ENCODE data around the gene TAF13.
A peak's percentile ranks its signal among the peaks of the same experiment; 100 is the strongest.

Gene TAF13

GRCh38 chr1:109109906-109110305 is 34.1 kb upstream of the TAF13 start:
- DNase-seq, result no peak
- TF ChIP-seq CTCF (IDR thresholded peaks at IDR 0.05), result no peak
- Histone ChIP-seq H3K4me1 (peaks cover 0 to 24% (median 18%) of the 10 kb centered on the region in 4 donors), H3K27me3 (peaks cover 0 to 30% of the 10 kb centered on the region in 2 donors), H3K4me3 (no peak overlapping the region), H3K9me3 (no peaks in the 10 kb centered on the region), H3K27ac (no peak overlapping the region), H3K36me3 (no peaks in the 10 kb centered on the region)
- intact Hi-C loops (cut with DNase I; ENCODE audit: low total_unique reads), result no loop called here

GRCh38 chr1:109107785-109108184 is 32.0 kb upstream of the TAF13 start:
- Histone ChIP-seq H3K9me3 (no peaks in the 10 kb centered on the region), H3K27me3 (peaks cover 0 to 14% of the 10 kb centered on the region in 2 donors), H3K36me3 (no peaks in the 10 kb centered on the region), H3K27ac (no peak overlapping the region), H3K4me3 (no peak overlapping the region), H3K4me1 (peaks cover 0 to 6% (median 5%) of the 10 kb centered on the region in 4 donors)
- intact Hi-C loops (cut with DNase I; ENCODE audit: low total_unique reads), result no loop called here
- no peak for DNase-seq
- TF ChIP-seq CTCF (IDR thresholded peaks at IDR 0.05), result no peak

- peaks cover 0 to 7% (median 3%) of the 10 kb centered on the region in 4 donors for H3K4me1 ChIP-seq
- no peaks in the 10 kb centered on the region for H3K9me3 ChIP-seq
- intact Hi-C loops (cut with DNase I; ENCODE audit: low total_unique reads), result no loop called here
- TF ChIP-seq CTCF (IDR thresholded peaks at IDR 0.05), result no peak
- H3K36me3 ChIP-seq, result no peaks in the 10 kb centered on the region
- H3K4me3 ChIP-seq, result no peak overlapping the region
- no peak for DNase-seq
- H3K27ac ChIP-seq, result no peak overlapping the region
- H3K27me3 ChIP-seq, result peaks cover 0 to 7% of the 10 kb centered on the region in 2 donors
Measured at GRCh38 chr1:109105881-109106280, 30.1 kb upstream of the TAF13 start.

GRCh38 chr1:109104364-109105151 is 28.8 kb upstream of the TAF13 start:
- intact Hi-C loops (cut with DNase I; ENCODE audit: low total_unique reads), result loop anchor here (5.0 kb wide), 1 partner anchor 108 kb away; the partner anchor contains the start of gene SARS1
- no peak overlapping the region for H3K4me3 ChIP-seq
- no peak overlapping the region for H3K27ac ChIP-seq
- no peak for DNase-seq
- peaks cover 0 to 11% (median 4%) of the 10 kb centered on the region in 4 donors for H3K4me1 ChIP-seq
- H3K36me3 ChIP-seq, result no peaks in the 10 kb centered on the region
- no peaks in the 10 kb centered on the region for H3K9me3 ChIP-seq
- no peak for TF ChIP-seq CTCF (IDR thresholded peaks at IDR 0.05)
- no peaks in the 10 kb centered on the region for H3K27me3 ChIP-seq

GRCh38 chr1:109099938-109100773 is 24.4 kb upstream of the TAF13 start:
- peak; percentile 83 to 90 for TF ChIP-seq CTCF (IDR thresholded peaks at IDR 0.05)
- H3K9me3 ChIP-seq, result no peaks in the 10 kb centered on the region
- intact Hi-C loops (cut with DNase I; ENCODE audit: low total_unique reads), result loop anchor here (1.0 to 10.0 kb wide), 3 partner anchors 58 to 135 kb away; partner anchors contain the start of genes CLCC1, SARS1 and WDR47

More at GRCh38 chr1:109099938-109100773, 24.4 kb upstream of the TAF13 start:
- Histone ChIP-seq H3K36me3 (peaks cover 0 to under 1% (median 0%) of the 10 kb centered on the region in 3 donors), H3K4me1 (peaks cover 0 to 20% (median 7%) of the 10 kb centered on the region in 4 donors), H3K27ac (peak overlapping the region; percentile 97 to 99), H3K27me3 (no peaks in the 10 kb centered on the region), H3K4me3 (peak overlapping the region; percentile 98 to 99)
- DNase-seq, result peak; percentile 97 to 98

Data from tibial artery (tissue), 4 donors.